MCF 10A (cell line): ENCODE results near the gene ESD. TPM values are rescaled to one million over a fixed set of nuclear protein-coding genes. Genes with fewer than 3 reads are reported as not detected.

Experiments used
- BruUV-seq: library from RNA; stranded (reverse); fragments of 400-500 nt; replicated peaks from 2 replicates; lab custom pipeline; 2021; lab: Mats Ljungman, UMichigan
- CTCF ChIA-PET: fragments of 300-600 bp; sonication (Branson Sonifier 250); formaldehyde crosslinking; extraction: SDS; loops from one replicate; lab custom pipeline; 2021; ENCODE audit warnings: antibody characterized with exemption, inconsistent platforms; lab: Yijun Ruan, JAX
- POLR2A ChIA-PET: fragments of 300-600, 350-650 bp; sonication (Branson Sonifier 250); formaldehyde crosslinking; extraction: SDS; loops from one replicate; lab custom pipeline; 2020; ENCODE audit warnings: antibody characterized with exemption, inconsistent platforms; lab: Yijun Ruan, JAX
- DNase-seq: peaks from one replicate; pipeline ENCODE4 v3.0.0-alpha.2; 2018; ENCODE audit not compliant: unreplicated experiment
- H3K27ac Mint-ChIP-seq: one replicate; pipeline ENCODE4 v1.8.0; 2022; ENCODE audit warnings: mild to moderate bottlenecking, low read depth, mixed read lengths; ENCODE audit not compliant: unreplicated experiment
- H3K27me3 Mint-ChIP-seq: one replicate; pipeline ENCODE4 v1.8.0; 2022; ENCODE audit warnings: mixed read lengths; ENCODE audit not compliant: insufficient read depth, unreplicated experiment
- H3K36me3 Mint-ChIP-seq: one replicate; pipeline ENCODE4 v1.8.0; 2022; ENCODE audit warnings: mild to moderate bottlenecking, moderate library complexity, mixed read lengths; ENCODE audit not compliant: insufficient read depth, unreplicated experiment
- H3K4me1 Mint-ChIP-seq: one replicate; pipeline ENCODE4 v1.8.0; 2022; ENCODE audit warnings: mixed read lengths; ENCODE audit not compliant: insufficient read depth, unreplicated experiment
- H3K4me3 Mint-ChIP-seq: one replicate; pipeline ENCODE4 v1.8.0; 2022; ENCODE audit warnings: mild to moderate bottlenecking, moderate library complexity, mixed read lengths; ENCODE audit not compliant: unreplicated experiment
- H3K9me3 Mint-ChIP-seq: one replicate; pipeline ENCODE4 v1.8.0; 2022; ENCODE audit warnings: mixed read lengths; ENCODE audit not compliant: unreplicated experiment
- CTCF ChIP-seq: fragments of 200-600 bp; IDR thresholded peaks from one replicate; pipeline ENCODE4 v1.8.0; 2022; ENCODE audit warnings: antibody characterized with exemption, mild to moderate bottlenecking; ENCODE audit not compliant: unreplicated experiment
- intact Hi-C: fragments of 100-400 bp; cut with micrococcal nuclease; formaldehyde crosslinking; loops from 2 replicates; pipeline ENCODE4 v1.14.1; 2022
- total RNA-seq: library from RNA; stranded (reverse); gene quantifications from 2 replicates; pipeline ENCODE4 v1.2.3, GENCODE V29; 2022

ESD gene
- total RNA-seq, 1 experiment from 2014 or later, result 105 TPM

GRCh38 chr13:46783504-46783903 is 13.5 kb downstream of the ESD start:
- H3K9me3 Mint-ChIP-seq, result no peaks in the 10 kb centered on the region
- no peak for DNase-seq
- intact Hi-C loops, result no loop called here
- BruUV-seq, result no TSS peak
- no peak for TF ChIP-seq CTCF
- no peak overlapping the region for H3K4me3 Mint-ChIP-seq
- peaks cover 74% of the 10 kb centered on the region for H3K36me3 Mint-ChIP-seq
- no peaks in the 10 kb centered on the region for H3K27me3 Mint-ChIP-seq
- CTCF ChIA-PET, result no interaction called here
- POLR2A ChIA-PET, result no interaction called here
- H3K27ac Mint-ChIP-seq, result peak overlapping the region; percentile 13
- peaks cover 6% of the 10 kb centered on the region for H3K4me1 Mint-ChIP-seq

- Mint-ChIP-seq H3K27me3 (no peaks in the 10 kb centered on the region), H3K36me3 (peaks cover 75% of the 10 kb centered on the region), H3K27ac (peak overlapping the region; percentile 13), H3K4me1 (peaks cover under 1% of the 10 kb centered on the region), H3K4me3 (no peak overlapping the region), H3K9me3 (no peaks in the 10 kb centered on the region)
- intact Hi-C loops, result no loop called here
- no peak for TF ChIP-seq CTCF
- no peak for DNase-seq
- ChIA-PET CTCF (no interaction called here), POLR2A (no interaction called here)
- BruUV-seq, result no TSS peak
Measured at GRCh38 chr13:46782691-46783090, 14.3 kb downstream of the ESD start.

GRCh38 chr13:46782066-46782465 is 14.9 kb downstream of the ESD start:
- ChIA-PET POLR2A (no interaction called here), CTCF (no interaction called here)
- Mint-ChIP-seq H3K9me3 (no peaks in the 10 kb centered on the region), H3K4me1 (no peaks in the 10 kb centered on the region), H3K4me3 (no peak overlapping the region), H3K27ac (no peak overlapping the region), H3K27me3 (no peaks in the 10 kb centered on the region), H3K36me3 (peaks cover 76% of the 10 kb centered on the region)
- BruUV-seq, result no TSS peak
- TF ChIP-seq CTCF, result no peak
- DNase-seq, result no peak
- intact Hi-C loops, result no loop called here

- TF ChIP-seq CTCF, result no peak
- no peaks in the 10 kb centered on the region for H3K9me3 Mint-ChIP-seq
- intact Hi-C loops, result no loop called here
- ChIA-PET CTCF (no interaction called here), POLR2A (no interaction called here)
- no peaks in the 10 kb centered on the region for H3K4me1 Mint-ChIP-seq
- no peak overlapping the region for H3K4me3 Mint-ChIP-seq
- H3K27ac Mint-ChIP-seq, result no peak overlapping the region
- H3K36me3 Mint-ChIP-seq, result peaks cover 77% of the 10 kb centered on the region
- BruUV-seq, result no TSS peak
- no peak for DNase-seq
- H3K27me3 Mint-ChIP-seq, result no peaks in the 10 kb centered on the region
Measured at GRCh38 chr13:46778890-46779289, 18.1 kb downstream of the ESD start.
